C4-2B (cell line): ENCODE measurements around the gene PINK1.

Experiments
- ZFX ChIP-seq: fragments of 450-650 bp; IDR thresholded peaks from 2 replicates; pipeline ENCODE4 v1.6.1; 2017
- TF ChIP-seq, protein P1 (sequence below): fragments of 450-650 bp; conservative IDR thresholded peaks from 2 replicates; pipeline ENCODE4 v1.5.1; 2017; ENCODE audit warnings: mild to moderate bottlenecking

DNA sequence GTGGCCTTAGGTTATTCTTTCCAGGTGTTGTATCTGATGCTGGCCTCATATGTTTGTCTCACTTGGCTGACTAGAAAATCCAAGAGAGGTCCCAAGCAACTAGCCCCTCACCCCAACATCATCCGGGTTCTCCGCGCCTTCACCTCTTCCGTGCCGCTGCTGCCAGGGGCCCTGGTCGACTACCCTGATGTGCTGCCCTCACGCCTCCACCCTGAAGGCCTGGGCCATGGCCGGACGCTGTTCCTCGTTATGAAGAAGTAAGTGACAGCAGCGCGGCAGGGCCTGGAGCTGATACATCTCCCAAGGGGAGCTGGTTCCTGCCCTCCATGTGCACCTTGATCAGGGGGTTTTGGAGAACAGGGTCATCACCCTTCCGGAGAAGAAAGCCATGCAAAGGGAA lies 11.2 kb downstream of the PINK1 start:
- TF ChIP-seq, protein P1, sequence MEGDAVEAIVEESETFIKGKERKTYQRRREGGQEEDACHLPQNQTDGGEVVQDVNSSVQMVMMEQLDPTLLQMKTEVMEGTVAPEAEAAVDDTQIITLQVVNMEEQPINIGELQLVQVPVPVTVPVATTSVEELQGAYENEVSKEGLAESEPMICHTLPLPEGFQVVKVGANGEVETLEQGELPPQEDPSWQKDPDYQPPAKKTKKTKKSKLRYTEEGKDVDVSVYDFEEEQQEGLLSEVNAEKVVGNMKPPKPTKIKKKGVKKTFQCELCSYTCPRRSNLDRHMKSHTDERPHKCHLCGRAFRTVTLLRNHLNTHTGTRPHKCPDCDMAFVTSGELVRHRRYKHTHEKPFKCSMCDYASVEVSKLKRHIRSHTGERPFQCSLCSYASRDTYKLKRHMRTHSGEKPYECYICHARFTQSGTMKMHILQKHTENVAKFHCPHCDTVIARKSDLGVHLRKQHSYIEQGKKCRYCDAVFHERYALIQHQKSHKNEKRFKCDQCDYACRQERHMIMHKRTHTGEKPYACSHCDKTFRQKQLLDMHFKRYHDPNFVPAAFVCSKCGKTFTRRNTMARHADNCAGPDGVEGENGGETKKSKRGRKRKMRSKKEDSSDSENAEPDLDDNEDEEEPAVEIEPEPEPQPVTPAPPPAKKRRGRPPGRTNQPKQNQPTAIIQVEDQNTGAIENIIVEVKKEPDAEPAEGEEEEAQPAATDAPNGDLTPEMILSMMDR = no peak
- TF ChIP-seq ZFX = no peak
